Heart right ventricle (tissue), 16 donors: ENCODE measurements around the gene KMO. TPM values are rescaled to one million over a fixed set of nuclear protein-coding genes. Genes with fewer than 3 reads are reported as not detected.
A peak's percentile ranks its signal among the peaks of the same experiment; 100 is the strongest.

Experiments
- ATAC-seq, 8 donors: fragments of 200-7000 bp; cut with Tn5 transposase; one replicate each; pipeline ENCODE4 v1.9.1; 2020; ENCODE audit warnings: mild to moderate bottlenecking in 8 of 8, moderate library complexity in 8 of 8, moderate number of reproducible peaks in 1 of 8
- DNase-seq, 2 donors: peaks; one replicate each; pipeline ENCODE4 v3.0.0-alpha.2; 2020
- H3K27ac ChIP-seq, 10 donors: fragments of 200-600 bp; sonication (generic) in 2 of 10; one replicate each; pipeline versions ENCODE4 v1.5.0 to v1.8.0; 2020 to 2022; ENCODE audit warnings: mild to moderate bottlenecking in 3 of 10
- H3K27me3 ChIP-seq, 7 donors: fragments of 200-600 bp; one replicate each; pipeline ENCODE4 v1.8.0; 2021 to 2022; ENCODE audit warnings: mild to moderate bottlenecking in 2 of 7
- H3K36me3 ChIP-seq, 9 donors: fragments of 200-600 bp; sonication (generic) in 1 of 9; one replicate each; pipeline versions ENCODE4 v1.5.0 to v1.8.0; 2020 to 2022; ENCODE audit warnings: mild to moderate bottlenecking in 2 of 9
- H3K4me1 ChIP-seq, 9 donors: fragments of 200-600 bp; sonication (generic) in 1 of 9; one replicate each; pipeline versions ENCODE4 v1.5.0 to v1.8.0; 2020 to 2022; ENCODE audit warnings: mild to moderate bottlenecking in 4 of 9
- H3K4me3 ChIP-seq, 10 donors: fragments of 200-600 bp; sonication (generic) in 2 of 10; one replicate each; pipeline versions ENCODE4 v1.5.0 to v1.8.0; 2020 to 2022; ENCODE audit warnings: mild to moderate bottlenecking in 7 of 10, moderate library complexity in 2 of 10
- H3K9me3 ChIP-seq, 11 donors: fragments of 200-600 bp in 10 of 11; sonication (generic) in 2 of 11; one replicate each; pipeline versions ENCODE4 v1.5.0 to v1.8.0; 2013 to 2022; ENCODE audit warnings: mild to moderate bottlenecking in 2 of 11, control low read depth in 1 of 11, moderate library complexity in 1 of 11
- CTCF ChIP-seq, 9 donors: fragments of 200-600 bp; sonication (generic) in 2 of 9; IDR thresholded peaks; one replicate each; pipeline versions ENCODE4 v1.5.0 to v1.8.0; 2021 to 2022; ENCODE audit warnings: antibody characterized with exemption in 9 of 9, mild to moderate bottlenecking in 5 of 9, moderate library complexity in 1 of 9
- WGBS, 2 donors: extraction: QIAGEN DNeasy Blood & Tissue Kit; methylation state at CpG; one replicate each; pipeline ENCODE4 v1.1.7; 2013; ENCODE audit warnings: inconsistent platforms in 1 of 2; 5-methylcytosine and 5-hydroxymethylcytosine counted together
- intact Hi-C, 10 donors: fragments of 100-400 bp; cut with DNase I; formaldehyde crosslinking; loops; one replicate each; pipeline versions ENCODE4 v1.11.1 to v1.14.2; 2022
- polyA plus RNA-seq, 2 donors: library from polyadenylated mRNA; stranded (reverse); fragments of 200-250 nt; gene quantifications; one replicate each; pipeline ENCODE4 v1.2.3, GENCODE V29; 2013
- total RNA-seq, 10 donors: library from RNA; stranded (reverse); fragmentation: NEBNext Ultra II Directional in 3 of 10; extraction: Animal tissue kit (Norgen Biotek cat#: 25700) in 3 of 10; gene quantifications; one replicate each; pipeline versions ENCODE4 v1.2.1 to v1.2.4, GENCODE V29; 2021 to 2023
- donor health status: Arrhythmogenic right ventricular cardiomyopathy.
- donor health status: ischemic (EF 13 %, LVEDD 7.1; RV severe dilation, severe dysfunction).
- donor health status: healthy with polysubstance abuse.
- donor health status: DM: no; HTN: yes; CAD: no.
- donor health status: DM: no; HTN: no; CAD: no.
- donor health status: ischemic (EF 25% LVEDD 6.9; RV normal size, moderate dysfunction).
- donor health status: ischemic (EF 25% LVEDD 5.7; RV mildly dilated, moderate dysfunction).
- donor health status: healthy.
- donor health status: DM: yes; HTN: yes; CAD: no.
- donor health status: Ischemic cardiomyopathy.
- donor health status: ischemic (EF 35%, LVEDD 5.7; RV mildly dilated, moderate dysfunction).
- donor health status: nonischemic (EF 11% LVEDD 7.7; RV severe dilation, severe dysfunction).
- donor health status: DM: yes; HTN: yes; CAD: no.
- donor health status: PGD.
- donor health status: ischemic (EF 29% LVEDD 5.4; RV normal size, mild dysfunction).
- donor health status: nonischemic (EF 23%, LVEDD 6.1; RV moderate dilation, normal function).

KMO gene
- total and polyA plus RNA-seq, 12 donors: 0.05 to 1.4 (median 0.29) TPM; not detected in 4

- H3K27me3 ChIP-seq: peaks cover 0 to 45% (median 20%) of the 10 kb centered on the region in 7 donors
- intact Hi-C loops: loop anchor here in 1 of 10 donors (10.0 kb wide), 1 partner anchor 320 kb away; the partner anchor contains the start of gene EXO1
- ATAC-seq (no peak), DNase-seq (no peak)
- peaks cover 0 to 7% (median 0%) of the 10 kb centered on the region in 9 donors for H3K4me1 ChIP-seq
- WGBS, 2 donors: 62 to 66% methylated on average over 3 of the region's 3 CpGs
- H3K36me3 ChIP-seq: no peaks in the 10 kb centered on the region
- no peak overlapping the region for H3K27ac ChIP-seq
- no peaks in the 10 kb centered on the region for H3K9me3 ChIP-seq
- no peak overlapping the region for H3K4me3 ChIP-seq
- no peak for TF ChIP-seq CTCF (IDR thresholded peaks at IDR 0.05)
These were observed 7.2 kb upstream of the KMO start for GRCh38 chr1:241525026-241525425.

- intact Hi-C loops: loop anchor here in 1 of 10 donors (10.0 kb wide), 1 partner anchor 318 kb away; the partner anchor contains the start of gene EXO1
- TF ChIP-seq CTCF (IDR thresholded peaks at IDR 0.05): no peak
- peaks cover 0 to 40% (median 17%) of the 10 kb centered on the region in 7 donors for H3K27me3 ChIP-seq
- no peak for DNase-seq
- no peak overlapping the region for H3K27ac ChIP-seq
- no peak for ATAC-seq
- H3K4me1 ChIP-seq: peaks cover 0 to 3% (median 0%) of the 10 kb centered on the region in 9 donors
- H3K36me3 ChIP-seq: no peaks in the 10 kb centered on the region
- no peak overlapping the region for H3K4me3 ChIP-seq
- no peaks in the 10 kb centered on the region for H3K9me3 ChIP-seq
- WGBS, 2 donors: 73 to 82% methylated on average over 3 of the region's 3 CpGs
These were observed 5.0 kb upstream of the KMO start for GRCh38 chr1:241527146-241527545.

- peak overlapping the region in 3 of 10 donors; percentile 11 to 82 (median 25) for H3K27ac ChIP-seq
- peaks cover 0 to 9% (median 0%) of the 10 kb centered on the region in 9 donors for H3K4me1 ChIP-seq
- WGBS, 2 donors: 8 to 13% methylated on average over 11 of the region's 11 CpGs
- peak; percentile 30 to 74 (median 61) for TF ChIP-seq CTCF (IDR thresholded peaks at IDR 0.05)
- no peaks in the 10 kb centered on the region for H3K9me3 ChIP-seq
- H3K27me3 ChIP-seq: peaks cover 0 to 23% (median 11%) of the 10 kb centered on the region in 7 donors
- DNase-seq (no peak), ATAC-seq (peak in 7 of 8 donors; percentile 70 to 78 (median 75))
- peak overlapping the region in 9 of 10 donors; percentile 21 to 60 (median 49) for H3K4me3 ChIP-seq
- intact Hi-C loops: loop anchor here in 8 of 10 donors (1.0 to 10.0 kb wide), 8 partner anchors 93 to 473 kb away; partner anchors contain the start of gene EXO1 (in 1 of the 8)
- no peaks in the 10 kb centered on the region for H3K36me3 ChIP-seq
These were observed 700 bp upstream of the KMO start for GRCh38 chr1:241531195-241532161.

- Histone ChIP-seq H3K36me3 (no peaks in the 10 kb centered on the region), H3K27ac (peak overlapping the region in 1 of 10 donors; percentile 82), H3K9me3 (no peaks in the 10 kb centered on the region), H3K27me3 (peaks cover 0 to 12% (median 8%) of the 10 kb centered on the region in 7 donors), H3K4me3 (peak overlapping the region in 1 of 10 donors; percentile 60), H3K4me1 (peaks cover 0 to 9% (median 0%) of the 10 kb centered on the region in 9 donors)
- intact Hi-C loops: loop anchor here in 7 of 10 donors (5.0 to 10.0 kb wide), 7 partner anchors 92 to 472 kb away; partner anchors contain the start of gene EXO1 (in 1 of the 7)
- ATAC-seq: no peak
- no peak for DNase-seq
- TF ChIP-seq CTCF (IDR thresholded peaks at IDR 0.05): no peak
- WGBS, 2 donors: 90 to 92% methylated on average over 7 of the region's 7 CpGs
These were observed 686 bp downstream of the KMO start for GRCh38 chr1:241532864-241533263.
